HFF-Myc (cell line): Measurements from ENCODE around the gene LRRN1.

Experiments
- DNase-seq: peaks from one replicate; pipeline ENCODE4 v3.0.0-alpha.2; 2011; ENCODE audit warnings: low read depth; ENCODE audit errors: extremely low read depth
- H3K4me3 ChIP-seq: replicated peaks from 2 replicates; pipeline ENCODE4 v1.5.1; 2011; ENCODE audit warnings: low read depth, mild to moderate bottlenecking, control low read depth, low read length
- TF ChIP-seq, protein P1 (sequence below): IDR thresholded peaks from 2 replicates; pipeline ENCODE4 v1.5.1; 2012; ENCODE audit warnings: mild to moderate bottlenecking, low read depth, low read length, control low read depth; ENCODE audit errors: missing control alignments

LRRN1 gene

DNA sequence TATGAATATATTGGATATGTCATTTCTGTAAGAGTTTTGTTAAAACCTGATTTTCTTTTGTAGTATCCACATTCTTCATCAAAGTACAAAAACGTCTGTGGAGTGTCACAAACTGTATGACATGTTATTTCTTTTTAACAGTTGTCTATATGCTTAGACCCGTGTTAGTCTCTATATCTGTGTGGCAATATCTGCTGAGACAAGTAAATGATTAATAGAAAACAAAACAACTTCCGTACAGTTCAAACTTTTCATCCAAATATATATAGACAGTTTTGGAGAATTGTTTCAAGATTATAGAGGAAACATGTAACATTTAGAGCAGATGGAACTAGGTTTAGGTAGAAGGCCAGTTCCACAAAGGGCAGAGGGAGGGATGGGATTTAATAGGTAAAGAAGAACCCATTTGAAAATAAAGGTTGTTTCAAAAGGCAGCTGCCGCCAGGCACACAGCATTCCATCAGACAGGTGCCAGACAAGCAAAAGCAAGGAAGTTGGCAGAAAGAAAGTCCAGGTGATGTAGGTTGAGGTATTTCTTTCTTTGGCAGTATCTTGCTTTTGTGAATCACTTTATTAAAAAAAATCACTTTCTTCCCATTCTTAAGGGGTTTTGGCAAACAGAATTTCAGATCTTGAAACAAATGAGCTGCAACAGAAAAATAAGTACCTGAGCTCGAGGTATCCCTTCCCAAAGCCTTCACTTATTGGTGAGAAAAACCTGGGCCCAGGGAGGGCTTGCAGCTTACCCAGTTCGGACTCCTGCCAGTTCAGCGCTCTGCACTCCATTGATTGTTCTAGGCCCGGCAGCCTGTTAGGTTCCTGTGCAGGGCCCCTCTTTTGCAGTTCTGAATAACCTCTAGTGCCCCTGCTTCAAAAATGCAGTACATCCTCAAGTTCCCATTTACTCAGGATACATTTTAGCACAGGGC is 49.0 kb downstream of the LRRN1 start:
- no peak for DNase-seq
- TF ChIP-seq, protein P1, sequence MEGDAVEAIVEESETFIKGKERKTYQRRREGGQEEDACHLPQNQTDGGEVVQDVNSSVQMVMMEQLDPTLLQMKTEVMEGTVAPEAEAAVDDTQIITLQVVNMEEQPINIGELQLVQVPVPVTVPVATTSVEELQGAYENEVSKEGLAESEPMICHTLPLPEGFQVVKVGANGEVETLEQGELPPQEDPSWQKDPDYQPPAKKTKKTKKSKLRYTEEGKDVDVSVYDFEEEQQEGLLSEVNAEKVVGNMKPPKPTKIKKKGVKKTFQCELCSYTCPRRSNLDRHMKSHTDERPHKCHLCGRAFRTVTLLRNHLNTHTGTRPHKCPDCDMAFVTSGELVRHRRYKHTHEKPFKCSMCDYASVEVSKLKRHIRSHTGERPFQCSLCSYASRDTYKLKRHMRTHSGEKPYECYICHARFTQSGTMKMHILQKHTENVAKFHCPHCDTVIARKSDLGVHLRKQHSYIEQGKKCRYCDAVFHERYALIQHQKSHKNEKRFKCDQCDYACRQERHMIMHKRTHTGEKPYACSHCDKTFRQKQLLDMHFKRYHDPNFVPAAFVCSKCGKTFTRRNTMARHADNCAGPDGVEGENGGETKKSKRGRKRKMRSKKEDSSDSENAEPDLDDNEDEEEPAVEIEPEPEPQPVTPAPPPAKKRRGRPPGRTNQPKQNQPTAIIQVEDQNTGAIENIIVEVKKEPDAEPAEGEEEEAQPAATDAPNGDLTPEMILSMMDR: no peak
- H3K4me3 ChIP-seq: no peak overlapping the region

DNA sequence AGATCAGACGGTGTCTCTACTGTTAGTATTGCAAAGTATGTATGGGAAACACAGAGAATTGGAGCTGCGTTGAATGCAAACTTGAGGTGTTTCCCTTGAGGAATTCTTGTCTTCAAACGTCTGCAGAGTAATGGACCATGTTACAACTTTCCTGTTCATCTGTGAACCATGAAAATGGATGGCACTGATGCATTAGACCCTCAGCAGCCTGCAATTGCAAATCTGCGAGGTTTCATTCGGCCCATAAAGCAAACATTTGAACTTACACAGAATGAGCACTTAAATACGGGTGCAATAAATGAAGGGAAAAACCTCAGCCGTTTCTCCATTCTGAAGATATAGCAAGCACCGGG is 49.7 kb downstream of the LRRN1 start:
- TF ChIP-seq, protein P1: no peak
- DNase-seq: no peak
- H3K4me3 ChIP-seq: no peak overlapping the region

DNA sequence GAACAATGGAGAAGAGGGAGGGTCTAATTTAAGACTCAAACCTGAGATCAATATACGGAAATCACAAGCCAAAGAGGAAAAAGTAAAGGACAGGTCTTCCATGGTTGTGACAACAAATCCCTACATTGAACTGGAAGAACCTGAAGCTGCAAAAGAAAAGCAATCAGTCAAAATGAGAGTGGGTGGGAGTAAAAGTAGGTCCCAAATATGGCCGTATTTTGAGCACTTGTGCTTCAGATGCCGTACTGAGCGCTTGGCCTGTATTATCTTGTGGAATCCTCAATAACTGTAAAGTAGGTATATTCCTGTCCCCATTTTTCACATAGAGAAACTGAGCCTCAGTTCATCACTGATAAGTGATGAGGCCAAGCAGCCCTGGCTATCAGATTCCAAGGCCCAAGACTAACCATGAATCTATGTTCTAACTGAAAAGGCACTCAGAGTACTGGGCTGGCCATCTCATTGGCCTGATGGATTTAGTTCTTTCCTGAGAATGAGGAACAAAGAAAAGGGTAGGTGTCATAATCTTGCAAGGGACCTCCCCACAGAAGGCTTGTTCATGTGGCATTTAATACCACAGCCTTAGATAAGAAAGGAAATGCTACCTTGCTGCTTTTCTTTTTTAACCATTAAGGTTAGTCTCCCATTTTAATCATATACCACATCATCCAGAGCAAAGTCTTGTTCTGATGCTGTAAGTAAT is 52.5 kb downstream of the LRRN1 start:
- no peak for DNase-seq
- no peak overlapping the region for H3K4me3 ChIP-seq
- TF ChIP-seq, protein P1: no peak

DNA sequence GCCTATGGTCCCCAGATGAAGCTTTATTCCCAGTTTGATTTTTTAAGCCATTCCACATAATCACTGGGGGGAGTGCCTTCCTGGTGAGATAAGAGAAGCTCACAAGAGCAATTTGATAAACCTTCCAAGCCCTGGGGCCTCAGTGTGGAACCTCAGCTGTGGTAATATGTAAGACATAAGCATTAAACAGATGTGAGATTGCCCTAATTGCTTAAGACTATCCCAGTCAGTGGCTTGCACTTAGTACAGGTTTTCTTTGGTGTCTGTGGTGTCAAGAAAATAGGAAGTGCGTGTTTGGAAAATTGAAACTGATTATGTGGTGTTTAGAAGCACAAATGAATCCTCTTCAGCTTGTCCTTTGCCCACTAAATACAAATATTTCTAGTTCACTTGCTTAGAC is 54.3 kb downstream of the LRRN1 start:
- TF ChIP-seq, protein P1: no peak
- no peak overlapping the region for H3K4me3 ChIP-seq
- no peak for DNase-seq

DNA sequence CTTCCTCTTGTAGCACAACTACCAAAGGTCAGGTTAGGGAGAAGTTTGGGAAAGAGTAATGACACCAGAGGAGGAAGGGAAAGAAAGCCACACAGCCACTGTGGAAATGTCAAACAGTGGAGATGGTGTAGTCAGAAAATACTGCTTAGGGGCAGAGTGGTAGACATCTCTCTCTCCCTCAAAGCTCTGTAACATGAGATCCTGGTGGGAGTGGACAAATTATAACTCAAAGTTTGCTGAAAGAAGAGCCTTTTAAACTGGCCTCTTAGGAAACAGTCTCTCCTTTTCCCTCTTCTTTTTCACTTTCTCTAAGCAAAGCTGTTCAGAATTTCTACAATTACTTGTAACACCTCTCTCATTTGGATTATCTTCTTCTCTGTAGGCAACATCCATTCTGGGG is 55.8 kb downstream of the LRRN1 start:
- DNase-seq: no peak
- H3K4me3 ChIP-seq: no peak overlapping the region
- TF ChIP-seq, protein P1: no peak

DNA sequence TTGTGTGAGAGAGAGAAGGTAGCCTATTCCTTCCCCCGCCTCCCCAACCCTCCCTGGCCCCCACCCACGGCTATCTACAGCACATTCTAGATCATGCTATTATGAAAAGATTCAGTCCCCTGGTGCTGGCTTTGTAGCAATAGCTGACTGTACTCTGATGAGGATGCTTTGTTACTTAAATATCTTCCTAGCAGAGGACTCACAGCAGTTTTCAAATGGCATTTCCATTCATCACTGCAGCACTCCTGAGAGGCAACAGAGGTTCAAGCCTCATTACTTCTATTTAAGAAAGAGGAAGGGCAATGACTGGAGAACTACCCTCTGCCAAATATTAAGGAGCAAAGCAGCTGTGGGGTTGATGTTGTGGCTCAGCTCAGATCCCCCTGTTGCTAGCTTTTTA is 61.0 kb downstream of the LRRN1 start:
- DNase-seq: no peak
- H3K4me3 ChIP-seq: no peak overlapping the region
- TF ChIP-seq, protein P1: no peak
